NCI-H82 (cell line): ENCODE results near the gene PRPF6.

ENCODE experiments used
- DNase-seq: peaks from one replicate; lab custom pipeline; 2025; lab: John Stamatoyannopoulos, UW

The PRPF6 gene

GRCh38 chr20:64064145-64064698, 83.3 kb downstream of the PRPF6 start:
- DNase-seq, result no peak

GRCh38 chr20:64065062-64065973, 84.4 kb downstream of the PRPF6 start:
- DNase-seq, result no peak

- no peak for DNase-seq
These were observed 85.0 kb downstream of the PRPF6 start for GRCh38 chr20:64065974-64066343.

- DNase-seq, result no peak
These were observed 86.2 kb downstream of the PRPF6 start for GRCh38 chr20:64067005-64067632.

GRCh38 chr20:64067733-64068307, 86.9 kb downstream of the PRPF6 start:
- no peak for DNase-seq

GRCh38 chr20:64068386-64069208, 87.7 kb downstream of the PRPF6 start:
- DNase-seq, result no peak

GRCh38 chr20:64069209-64069613, 88.3 kb downstream of the PRPF6 start:
- no peak for DNase-seq

- peak; percentile 66 for DNase-seq
These were observed 88.8 kb downstream of the PRPF6 start for GRCh38 chr20:64069614-64070243.

GRCh38 chr20:64070244-64070993, 89.5 kb downstream of the PRPF6 start:
- DNase-seq, result no peak

GRCh38 chr20:64071341-64072332, 90.7 kb downstream of the PRPF6 start:
- no peak for DNase-seq

- no peak for DNase-seq
These were observed 91.6 kb downstream of the PRPF6 start for GRCh38 chr20:64072498-64073063.

- DNase-seq, result no peak
These were observed 92.7 kb downstream of the PRPF6 start for GRCh38 chr20:64073476-64074183.

GRCh38 chr20:64074184-64074789, 93.4 kb downstream of the PRPF6 start:
- DNase-seq, result no peak

GRCh38 chr20:64074963-64075362, 94.0 kb downstream of the PRPF6 start:
- DNase-seq, result no peak

- no peak for DNase-seq
These were observed 94.6 kb downstream of the PRPF6 start for GRCh38 chr20:64075556-64075955.

GRCh38 chr20:64076061-64076997, 95.4 kb downstream of the PRPF6 start:
- DNase-seq, result no peak

- no peak for DNase-seq
These were observed 96.2 kb downstream of the PRPF6 start for GRCh38 chr20:64077094-64077493.
